HCT116 (cell line): ENCODE data around the gene DNLZ. TPM values are rescaled to one million over a fixed set of nuclear protein-coding genes. Genes with fewer than 3 reads are reported as not detected.

Source experiments
- ATAC-seq: fragments of 200-7000 bp; cut with Tn5 transposase; 2 replicates; pipeline ENCODE4 v1.9.1; 2020; ENCODE audit warnings: mild to moderate bottlenecking, moderate library complexity
- BruUV-seq: library from RNA; stranded (reverse); fragments of 400-500 nt; replicated peaks from 2 replicates; lab custom pipeline; 2021; lab: Mats Ljungman, UMichigan
- CTCF ChIA-PET: fragments of 300-600 bp; sonication (Branson Sonifier 250); formaldehyde crosslinking; loops from one replicate; lab custom pipeline; 2021; ENCODE audit warnings: antibody characterized with exemption; lab: Charles Lee
- POLR2A ChIA-PET: fragments of 300-600, 350-600 bp; sonication (Branson Sonifier 250); formaldehyde crosslinking; loops from one replicate; lab custom pipeline; 2021; ENCODE audit warnings: antibody characterized with exemption; lab: Charles Lee
- RAD21 ChIA-PET, 2 experiments: fragments of 300-600 bp; sonication (Branson Sonifier 250); formaldehyde crosslinking; loops; one replicate each; lab custom pipeline; 2023; ENCODE audit warnings: low total read pairs in 2 of 2; ENCODE audit not compliant: uncharacterized antibody in 2 of 2, unreplicated experiment in 2 of 2, low non-redundant PET in 1 of 2; lab: Charles Lee
- DNase-seq: peaks from one replicate; pipeline ENCODE4 v3.0.0-alpha.2; 2010; ENCODE audit warnings: low read depth, low spot score
- H2AFZ ChIP-seq: fragments of 200-600 bp; shearing (Covaris generic), sonication (generic); 2 replicates; pipeline ENCODE4 v1.6.1; 2017; ENCODE audit warnings: low read depth, mixed run types, mixed read lengths, antibody characterized with exemption, low read length; ENCODE audit not compliant: poor library complexity, severe bottlenecking
- H3K27ac ChIP-seq: 2 replicates; pipeline ENCODE4 v1.5.1; 2012; ENCODE audit warnings: low read depth, low read length
- H3K27me3 ChIP-seq: fragments of 200-600 bp; sonication (generic); 2 replicates; pipeline ENCODE4 v1.6.1; 2016; ENCODE audit warnings: mixed run types, low read length, mixed read lengths; ENCODE audit not compliant: insufficient read depth
- H3K36me3 ChIP-seq, 2 experiments: fragments of 200-500 bp in 1 of 2; fragments of 200-600 bp in 1 of 2; sonication (Bioruptor generic) in 1 of 2; sonication (generic) in 1 of 2; 2 replicates each; pipeline versions ENCODE4 v1.5.1 to v1.6.1; 2014 to 2016; ENCODE audit warnings: low read length in 2 of 2, inconsistent platforms in 1 of 2, mixed read lengths in 1 of 2, mixed run types in 1 of 2; ENCODE audit not compliant: insufficient read depth in 2 of 2, control insufficient read depth in 1 of 2
- H3K4me1 ChIP-seq, 2 experiments: fragments of 200-600 bp in 1 of 2; sonication (generic) in 1 of 2; 2 replicates each; pipeline versions ENCODE4 v1.5.1 to v1.6.1; 2012 to 2017; ENCODE audit warnings: low read length in 2 of 2, inconsistent platforms in 1 of 2, mild to moderate bottlenecking in 1 of 2, mixed read lengths in 1 of 2, mixed run types in 1 of 2, moderate library complexity in 1 of 2; ENCODE audit not compliant: insufficient read depth in 2 of 2, control insufficient read depth in 1 of 2
- H3K4me2 ChIP-seq: fragments of 200-600 bp; sonication (generic); 2 replicates; pipeline ENCODE4 v1.6.1; 2017; ENCODE audit warnings: mixed run types, low read length, mixed read lengths
- H3K4me3 ChIP-seq, 2 experiments: fragments of 200-600 bp in 1 of 2; sonication (generic) in 1 of 2; replicated peaks in 1 of 2; 2 replicates each; pipeline ENCODE4 v1.5.1; 2011 to 2016; ENCODE audit warnings: low read length in 2 of 2, control low read depth in 1 of 2, low read depth in 1 of 2, mild to moderate bottlenecking in 1 of 2, mixed read lengths in 1 of 2, mixed run types in 1 of 2
- H3K79me2 ChIP-seq: fragments of 200-600 bp; sonication (generic); 2 replicates; pipeline ENCODE4 v1.6.1; 2017; ENCODE audit warnings: mild to moderate bottlenecking, mixed run types, low read length, moderate library complexity, mixed read lengths; ENCODE audit not compliant: insufficient read depth
- H3K9ac ChIP-seq: fragments of 200-600 bp; sonication (generic); 2 replicates; pipeline ENCODE4 v1.6.1; 2016; ENCODE audit warnings: low read length, mixed read lengths
- H3K9me2 ChIP-seq: fragments of 200-600 bp; sonication (generic), shearing (Covaris generic); 2 replicates; pipeline ENCODE4 v1.6.1; 2017; ENCODE audit warnings: mixed run types, mild to moderate bottlenecking, moderate library complexity; ENCODE audit not compliant: insufficient read depth
- H3K9me3 ChIP-seq, 2 experiments: fragments of 200-500 bp in 1 of 2; fragments of 200-600 bp in 1 of 2; sonication (Bioruptor generic) in 1 of 2; sonication (generic) in 1 of 2; 2 replicates each; pipeline ENCODE4 v1.6.1; 2014 to 2017; ENCODE audit warnings: low read length in 2 of 2, mixed read lengths in 2 of 2, inconsistent platforms in 1 of 2, low read depth in 1 of 2, mild to moderate bottlenecking in 1 of 2, mixed run types in 1 of 2, moderate library complexity in 1 of 2; ENCODE audit not compliant: control insufficient read depth in 1 of 2, insufficient read depth in 1 of 2
- H4K20me1 ChIP-seq: fragments of 200-600 bp; sonication (generic), shearing (Covaris generic); 2 replicates; pipeline ENCODE4 v1.6.1; 2017; ENCODE audit warnings: mixed run types, mild to moderate bottlenecking, moderate library complexity; ENCODE audit not compliant: insufficient read depth
- CBX3 ChIP-seq: IDR thresholded peaks from 2 replicates; pipeline ENCODE4 v1.6.1; 2012; ENCODE audit warnings: low read depth
- EZH2phosphoT487 ChIP-seq: fragments of 200-600 bp; IDR thresholded peaks from 2 replicates; pipeline ENCODE4 v1.6.1; 2018; ENCODE audit warnings: antibody characterized with exemption, borderline replicate concordance
- FOSL1 ChIP-seq: IDR thresholded peaks from 2 replicates; pipeline ENCODE4 v1.6.1; 2012; ENCODE audit warnings: low read depth
- POLR2AphosphoS5 ChIP-seq: IDR thresholded peaks from 2 replicates; pipeline ENCODE4 v1.6.1; 2011; ENCODE audit warnings: mild to moderate bottlenecking, low read depth, low read length, moderate library complexity
- SIN3A ChIP-seq: IDR thresholded peaks from 2 replicates; pipeline ENCODE4 v1.6.1; 2012; ENCODE audit warnings: low read depth
- TCF7L2 ChIP-seq: IDR thresholded peaks from 2 replicates; pipeline ENCODE4 v1.7.0; 2011; ENCODE audit warnings: borderline replicate concordance, inconsistent platforms; ENCODE audit not compliant: insufficient read depth, insufficient read length; ENCODE audit errors: extremely low read depth
- YY1 ChIP-seq: IDR thresholded peaks from 2 replicates; pipeline ENCODE4 v1.6.1; 2011; ENCODE audit warnings: low read length, low read depth, moderate library complexity, mild to moderate bottlenecking; ENCODE audit not compliant: insufficient replicate concordance; ENCODE audit errors: extremely low read depth
- ZFX ChIP-seq: fragments of 450-650 bp; IDR thresholded peaks from 2 replicates; pipeline ENCODE4 v1.6.1; 2017
- ZNF274 ChIP-seq: fragments of 200-500 bp; sonication (Bioruptor generic); IDR thresholded peaks from 2 replicates; pipeline ENCODE4 v1.6.1; 2014; ENCODE audit warnings: mild to moderate bottlenecking, low read depth, low read length, inconsistent platforms
- intact Hi-C: fragments of 100-400 bp; cut with micrococcal nuclease; formaldehyde crosslinking; loops from 2 replicates; pipeline ENCODE4 v1.10.0; 2022
- total RNA-seq: library from RNA; stranded (reverse); gene quantifications from one replicate; pipeline ENCODE4 v1.2.1, GENCODE V29; 2021; ENCODE audit not compliant: unreplicated experiment
- TF ChIP-seq, protein P1 (sequence below): IDR thresholded peaks from 2 replicates; pipeline ENCODE4 v1.6.1; 2012
- TF ChIP-seq, protein P2 (sequence below): IDR thresholded peaks from 2 replicates; pipeline ENCODE4 v1.6.1; 2012
- TF ChIP-seq, protein P3 (sequence below): IDR thresholded peaks from 2 replicates; pipeline ENCODE4 v1.6.1; 2012; ENCODE audit warnings: low read depth

Gene DNLZ
- total RNA-seq, 1 experiment from 2014 or later, result 21.9 TPM

DNA sequence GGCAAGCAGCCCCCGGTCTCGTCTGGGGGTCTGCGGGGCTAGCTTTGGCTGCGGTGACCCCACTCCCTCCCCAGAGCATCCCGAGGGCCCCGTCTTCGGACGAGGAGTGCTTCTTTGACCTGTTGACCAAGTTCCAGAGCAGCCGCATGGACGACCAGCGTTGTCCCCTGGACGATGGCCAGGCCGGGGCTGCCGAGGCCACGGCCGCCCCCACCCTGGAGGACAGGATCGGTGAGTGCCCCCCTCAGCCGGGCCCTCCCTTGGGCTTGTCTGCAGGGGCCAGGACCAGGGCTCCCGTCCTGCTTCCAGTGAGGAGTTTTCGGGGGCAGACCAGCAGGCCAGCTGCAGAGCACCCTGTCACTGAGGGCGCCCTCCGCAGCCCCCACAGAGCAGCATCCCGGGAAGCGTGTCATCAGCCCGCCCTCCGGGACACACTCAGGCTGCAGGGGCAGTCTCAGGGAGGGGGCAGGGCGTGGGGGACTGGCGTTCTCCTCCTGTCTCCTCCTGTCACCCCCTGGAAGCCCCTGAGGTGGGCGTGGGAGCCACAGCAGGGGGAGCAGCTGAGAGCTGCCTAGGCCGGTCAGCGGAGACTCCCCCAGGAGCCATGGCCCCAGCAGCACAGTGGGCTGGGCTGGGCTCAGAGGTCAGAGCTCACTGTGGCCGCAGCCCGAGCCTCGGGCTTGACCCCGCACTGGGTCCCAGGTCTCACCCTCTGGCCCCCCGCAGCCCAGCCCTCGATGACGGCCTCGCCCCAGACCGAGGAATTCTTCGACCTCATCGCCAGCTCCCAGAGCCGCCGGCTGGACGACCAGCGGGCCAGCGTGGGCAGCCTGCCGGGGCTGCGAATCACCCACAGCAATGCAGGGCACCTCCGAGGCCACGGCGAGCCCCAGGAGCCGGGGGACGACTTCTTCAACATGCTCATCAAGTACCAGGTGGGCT is 7.7 kb downstream of the DNLZ start:
- ChIA-PET CTCF (no interaction called here), POLR2A (no interaction called here), RAD21 (no interaction called here)
- BruUV-seq, result no TSS peak
- DNase-seq (no peak), ATAC-seq (no peak)
- Histone ChIP-seq H3K9me2 (no peaks in the 10 kb centered on the region), H3K9ac (no peak overlapping the region), H3K9me3 (no peaks in the 10 kb centered on the region), H2AFZ (no peak overlapping the region), H3K36me3 (no peaks in the 10 kb centered on the region; a peak in 1 of 4 replicates), H3K4me1 (peaks cover 9 to 22% of the 10 kb centered on the region in 2 experiments; a peak in 3 of 4 replicates), H3K79me2 (no peaks in the 10 kb centered on the region), H3K4me3 (no peak overlapping the region), H3K27me3 (no peaks in the 10 kb centered on the region), H3K4me2 (peak overlapping the region; percentile 32), H3K27ac (no peak overlapping the region), H4K20me1 (no peaks in the 10 kb centered on the region)
- intact Hi-C loops, result no loop called here
- TF ChIP-seq ZNF274, result no peak
- no peak for TF ChIP-seq CBX3
- no peak for TF ChIP-seq YY1
- TF ChIP-seq TCF7L2, result no peak
- no peak for TF ChIP-seq FOSL1
- no peak for TF ChIP-seq EZH2phosphoT487
- TF ChIP-seq ZFX, result no peak
- TF ChIP-seq, protein P1, sequence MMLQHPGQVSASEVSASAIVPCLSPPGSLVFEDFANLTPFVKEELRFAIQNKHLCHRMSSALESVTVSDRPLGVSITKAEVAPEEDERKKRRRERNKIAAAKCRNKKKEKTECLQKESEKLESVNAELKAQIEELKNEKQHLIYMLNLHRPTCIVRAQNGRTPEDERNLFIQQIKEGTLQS, result no peak
- TF ChIP-seq POLR2AphosphoS5, result no peak
- TF ChIP-seq SIN3A, result no peak
- TF ChIP-seq, protein P2, sequence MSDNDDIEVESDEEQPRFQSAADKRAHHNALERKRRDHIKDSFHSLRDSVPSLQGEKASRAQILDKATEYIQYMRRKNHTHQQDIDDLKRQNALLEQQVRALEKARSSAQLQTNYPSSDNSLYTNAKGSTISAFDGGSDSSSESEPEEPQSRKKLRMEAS, result no peak
- TF ChIP-seq, protein P3, sequence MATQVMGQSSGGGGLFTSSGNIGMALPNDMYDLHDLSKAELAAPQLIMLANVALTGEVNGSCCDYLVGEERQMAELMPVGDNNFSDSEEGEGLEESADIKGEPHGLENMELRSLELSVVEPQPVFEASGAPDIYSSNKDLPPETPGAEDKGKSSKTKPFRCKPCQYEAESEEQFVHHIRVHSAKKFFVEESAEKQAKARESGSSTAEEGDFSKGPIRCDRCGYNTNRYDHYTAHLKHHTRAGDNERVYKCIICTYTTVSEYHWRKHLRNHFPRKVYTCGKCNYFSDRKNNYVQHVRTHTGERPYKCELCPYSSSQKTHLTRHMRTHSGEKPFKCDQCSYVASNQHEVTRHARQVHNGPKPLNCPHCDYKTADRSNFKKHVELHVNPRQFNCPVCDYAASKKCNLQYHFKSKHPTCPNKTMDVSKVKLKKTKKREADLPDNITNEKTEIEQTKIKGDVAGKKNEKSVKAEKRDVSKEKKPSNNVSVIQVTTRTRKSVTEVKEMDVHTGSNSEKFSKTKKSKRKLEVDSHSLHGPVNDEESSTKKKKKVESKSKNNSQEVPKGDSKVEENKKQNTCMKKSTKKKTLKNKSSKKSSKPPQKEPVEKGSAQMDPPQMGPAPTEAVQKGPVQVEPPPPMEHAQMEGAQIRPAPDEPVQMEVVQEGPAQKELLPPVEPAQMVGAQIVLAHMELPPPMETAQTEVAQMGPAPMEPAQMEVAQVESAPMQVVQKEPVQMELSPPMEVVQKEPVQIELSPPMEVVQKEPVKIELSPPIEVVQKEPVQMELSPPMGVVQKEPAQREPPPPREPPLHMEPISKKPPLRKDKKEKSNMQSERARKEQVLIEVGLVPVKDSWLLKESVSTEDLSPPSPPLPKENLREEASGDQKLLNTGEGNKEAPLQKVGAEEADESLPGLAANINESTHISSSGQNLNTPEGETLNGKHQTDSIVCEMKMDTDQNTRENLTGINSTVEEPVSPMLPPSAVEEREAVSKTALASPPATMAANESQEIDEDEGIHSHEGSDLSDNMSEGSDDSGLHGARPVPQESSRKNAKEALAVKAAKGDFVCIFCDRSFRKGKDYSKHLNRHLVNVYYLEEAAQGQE, result no peak
